Esophagus muscularis mucosa (tissue), 4 donors: ENCODE measurements around the gene CAPN9. TPM values are rescaled to one million over a fixed set of nuclear protein-coding genes. Genes with fewer than 3 reads are reported as not detected.

ENCODE experiments used
- DNase-seq: peaks from one replicate; pipeline ENCODE4 v3.0.0-alpha.2; 2017; ENCODE audit errors: extremely low spot score
- H3K27ac ChIP-seq, 4 donors: fragments of 200-600 bp; sonication (generic); replicated peaks in 1 of 4; 1 replicate in 3 of 4; 2 replicates in 1 of 4; pipeline ENCODE4 v1.5.1; 2016 to 2019; ENCODE audit warnings: mild to moderate bottlenecking in 1 of 4
- H3K27me3 ChIP-seq, 4 donors: fragments of 200-600 bp; sonication (generic); one replicate each; pipeline versions ENCODE4 v1.5.1 to v1.6.0; 2016 to 2019
- H3K36me3 ChIP-seq, 4 donors: fragments of 200-600 bp; sonication (generic); one replicate each; pipeline ENCODE4 v1.5.1; 2016 to 2019
- H3K4me1 ChIP-seq, 4 donors: fragments of 200-600 bp; sonication (generic); one replicate each; pipeline ENCODE4 v1.5.1; 2016 to 2019
- H3K4me3 ChIP-seq, 4 donors: fragments of 200-600 bp; sonication (generic); 1 replicate in 2 of 4; 2 replicates in 2 of 4; pipeline ENCODE4 v1.5.1; 2016 to 2019; ENCODE audit warnings: mild to moderate bottlenecking in 4 of 4, moderate library complexity in 1 of 4
- H3K9me3 ChIP-seq, 4 donors: fragments of 200-600 bp; sonication (generic); 1 replicate in 3 of 4; 2 replicates in 1 of 4; pipeline ENCODE4 v1.5.1; 2016 to 2019
- CTCF ChIP-seq, 3 experiments: fragments of 200-600 bp in 2 of 3; fragments of 450-650 bp in 1 of 3; sonication (generic) in 2 of 3; IDR thresholded peaks; one replicate each; pipeline ENCODE4 v1.5.1; 2017 to 2019; ENCODE audit warnings: antibody characterized with exemption in 3 of 3, mild to moderate bottlenecking in 2 of 3, moderate library complexity in 1 of 3
- EP300 ChIP-seq: sonication (generic); formaldehyde crosslinking; IDR thresholded peaks from one replicate; pipeline ENCODE4 v1.6.1; 2017; ENCODE audit warnings: antibody characterized with exemption
- POLR2A ChIP-seq: fragments of 450-650 bp; IDR thresholded peaks from one replicate; pipeline ENCODE4 v1.6.1; 2017; ENCODE audit warnings: antibody characterized with exemption, moderate library complexity, mild to moderate bottlenecking, low read depth
- POLR2AphosphoS5 ChIP-seq, 2 donors: sonication (generic); formaldehyde crosslinking; IDR thresholded peaks; one replicate each; pipeline ENCODE4 v1.6.1; 2017; ENCODE audit warnings: antibody characterized with exemption in 2 of 2
- WGBS: methylation state at CpG from one replicate; pipeline ENCODE4 v1.1.5; 2018; 5-methylcytosine and 5-hydroxymethylcytosine counted together
- intact Hi-C: fragments of 100-400 bp; cut with DNase I; formaldehyde crosslinking; loops from one replicate; pipeline ENCODE4 v1.15.1; 2023
- total RNA-seq, 4 donors: library from RNA; depleted of rRNA; stranded (reverse); fragments of >200 nt; gene quantifications; one replicate each; pipeline versions ENCODE4 v1.1.0 to v1.2.1, GENCODE V29; 2016

CAPN9 gene
- total RNA-seq, 4 donors from 2014 or later = not detected

GRCh38 chr1:230831771-230832170 lies 84.6 kb downstream of the CAPN9 start:
- H3K36me3 ChIP-seq = peaks cover 0 to 2% (median under 1%) of the 10 kb centered on the region in 4 donors
- no peak overlapping the region for H3K4me3 ChIP-seq
- peaks cover 22 to 29% (median 25%) of the 10 kb centered on the region in 4 donors for H3K4me1 ChIP-seq
- DNase-seq = no peak
- TF ChIP-seq CTCF (IDR thresholded peaks at IDR 0.05) (no peak), POLR2AphosphoS5 (IDR thresholded peaks at IDR 0.05) (no peak), EP300 (no peak), POLR2A (no peak)
- no peak overlapping the region for H3K27ac ChIP-seq
- intact Hi-C loops = no loop called here
- WGBS = 44% methylated on average over 1 of the region's 1 CpG
- no peaks in the 10 kb centered on the region for H3K27me3 ChIP-seq
- no peaks in the 10 kb centered on the region for H3K9me3 ChIP-seq

GRCh38 chr1:230832476-230832875 lies 85.3 kb downstream of the CAPN9 start:
- Histone ChIP-seq H3K4me3 (no peak overlapping the region), H3K4me1 (peaks cover 15 to 22% (median 18%) of the 10 kb centered on the region in 4 donors), H3K27me3 (no peaks in the 10 kb centered on the region), H3K27ac (no peak overlapping the region), H3K36me3 (peaks cover 0 to 9% (median 7%) of the 10 kb centered on the region in 4 donors), H3K9me3 (no peaks in the 10 kb centered on the region)
- intact Hi-C loops = no loop called here
- DNase-seq = peak; percentile 72
- 69% methylated on average over 1 of the region's 1 CpG for WGBS
- TF ChIP-seq CTCF (IDR thresholded peaks at IDR 0.05) (no peak), POLR2A (no peak), POLR2AphosphoS5 (IDR thresholded peaks at IDR 0.05) (no peak)

GRCh38 chr1:230833511-230833910 lies 86.3 kb downstream of the CAPN9 start:
- 94% methylated on average over 3 of the region's 3 CpGs for WGBS
- H3K27me3 ChIP-seq = no peaks in the 10 kb centered on the region
- no peaks in the 10 kb centered on the region for H3K9me3 ChIP-seq
- H3K27ac ChIP-seq = no peak overlapping the region
- H3K4me3 ChIP-seq = no peak overlapping the region
- DNase-seq = peak; percentile 7
- peaks cover 9 to 14% (median 11%) of the 10 kb centered on the region in 4 donors for H3K4me1 ChIP-seq
- peaks cover 7 to 19% (median 16%) of the 10 kb centered on the region in 4 donors for H3K36me3 ChIP-seq
- intact Hi-C loops = no loop called here
- TF ChIP-seq CTCF (IDR thresholded peaks at IDR 0.05) (no peak), EP300 (no peak), POLR2AphosphoS5 (IDR thresholded peaks at IDR 0.05) (no peak), POLR2A (no peak)

GRCh38 chr1:230834292-230834691 lies 87.1 kb downstream of the CAPN9 start:
- Histone ChIP-seq H3K27ac (no peak overlapping the region), H3K4me1 (peaks cover 9 to 14% (median 11%) of the 10 kb centered on the region in 4 donors), H3K9me3 (no peaks in the 10 kb centered on the region), H3K36me3 (peaks cover 14 to 27% (median 23%) of the 10 kb centered on the region in 4 donors), H3K27me3 (no peaks in the 10 kb centered on the region), H3K4me3 (no peak overlapping the region)
- DNase-seq = peak; percentile 70
- no peak for TF ChIP-seq CTCF (IDR thresholded peaks at IDR 0.05)
- TF ChIP-seq POLR2AphosphoS5 (IDR thresholded peaks at IDR 0.05) = no peak
- TF ChIP-seq POLR2A = no peak
- TF ChIP-seq EP300 = no peak
- intact Hi-C loops = no loop called here
- WGBS = 50% methylated on average over 3 of the region's 3 CpGs

GRCh38 chr1:230836347-230836746 lies 89.2 kb downstream of the CAPN9 start:
- peak; percentile 39 for DNase-seq
- Histone ChIP-seq H3K4me1 (peaks cover 9 to 13% (median 11%) of the 10 kb centered on the region in 4 donors), H3K36me3 (peaks cover 26 to 45% (median 38%) of the 10 kb centered on the region in 4 donors), H3K4me3 (no peak overlapping the region), H3K27me3 (no peaks in the 10 kb centered on the region), H3K27ac (no peak overlapping the region), H3K9me3 (no peaks in the 10 kb centered on the region)
- intact Hi-C loops = no loop called here
- WGBS = 94% methylated on average over 5 of the region's 5 CpGs
- TF ChIP-seq POLR2A (no peak), CTCF (IDR thresholded peaks at IDR 0.05) (no peak), EP300 (no peak), POLR2AphosphoS5 (IDR thresholded peaks at IDR 0.05) (no peak)
